IMR-90 (cell line): ENCODE measurements around the gene SDS.

ENCODE experiments used
- BHLHE40 ChIP-seq: fragments of 150-350 bp; IDR thresholded peaks from 2 replicates; pipeline ENCODE4 v1.6.1; 2016; ENCODE audit warnings: mild to moderate bottlenecking, low read depth, low read length
- CEBPB ChIP-seq: IDR thresholded peaks from 2 replicates; pipeline ENCODE4 v1.6.1; 2012; ENCODE audit warnings: low read depth, low read length, improper control_type of control experiment
- CTCF ChIP-seq: conservative IDR thresholded peaks from 2 replicates; pipeline ENCODE4 v1.5.1; 2012; ENCODE audit warnings: mild to moderate bottlenecking, low read depth, low read length, improper control_type of control experiment
- MAFK ChIP-seq: IDR thresholded peaks from 2 replicates; pipeline ENCODE4 v1.6.1; 2012; ENCODE audit warnings: low read depth, low read length, improper control_type of control experiment
- MAZ ChIP-seq: IDR thresholded peaks from 2 replicates; pipeline ENCODE4 v1.6.1; 2012; ENCODE audit warnings: low read depth, mild to moderate bottlenecking, low read length, improper control_type of control experiment, moderate library complexity, borderline replicate concordance
- MXI1 ChIP-seq: IDR thresholded peaks from 2 replicates; pipeline ENCODE4 v1.6.1; 2012; ENCODE audit warnings: low read depth, mild to moderate bottlenecking, low read length, moderate library complexity, borderline replicate concordance
- NFE2L2 ChIP-seq: fragments of 150-350 bp; IDR thresholded peaks from 2 replicates; pipeline ENCODE4 v1.6.1; 2016; ENCODE audit warnings: low read depth, mild to moderate bottlenecking, low read length
- POLR2A ChIP-seq: IDR thresholded peaks from 2 replicates; pipeline ENCODE4 v1.6.1; 2012; ENCODE audit warnings: mild to moderate bottlenecking, low read depth, low read length
- RAD21 ChIP-seq: IDR thresholded peaks from 2 replicates; pipeline ENCODE4 v1.6.1; 2012; ENCODE audit warnings: low read length, improper control_type of control experiment
- RCOR1 ChIP-seq: IDR thresholded peaks from 2 replicates; pipeline ENCODE4 v1.6.1; 2012; ENCODE audit warnings: mild to moderate bottlenecking, low read length, improper control_type of control experiment; ENCODE audit not compliant: insufficient replicate concordance
- RFX5 ChIP-seq: IDR thresholded peaks from 2 replicates; pipeline ENCODE4 v1.8.0; 2012; ENCODE audit warnings: low read depth, mild to moderate bottlenecking, low read length, moderate library complexity
- SMC3 ChIP-seq: fragments of 150-350 bp; IDR thresholded peaks from 2 replicates; pipeline ENCODE4 v1.6.1; 2016; ENCODE audit warnings: low read depth, mild to moderate bottlenecking, antibody characterized with exemption, low read length, moderate library complexity
- USF2 ChIP-seq: fragments of 150-350 bp; IDR thresholded peaks from 2 replicates; pipeline ENCODE4 v1.6.1; 2017; ENCODE audit warnings: mild to moderate bottlenecking, antibody characterized with exemption, low read length, low read depth

- TF ChIP-seq CTCF (no peak), MAFK (no peak), POLR2A (no peak), CEBPB (no peak), USF2 (no peak), RFX5 (no peak), SMC3 (no peak), RAD21 (no peak), MAZ (no peak), MXI1 (no peak), BHLHE40 (no peak), NFE2L2 (no peak), RCOR1 (no peak)
These were observed 33.5 kb upstream of the SDS start for GRCh38 chr12:113436993-113437728.
